Measurements from ENCODE around the gene SBF2. TPM values are rescaled to one million over a fixed set of nuclear protein-coding genes. Genes with fewer than 3 reads are reported as not detected.
"Not testable (repeated sequence)": the region's sequence is repeated elsewhere in the genome, so short reads cannot be mapped to it uniquely, and the experiment has no call there.

Gene SBF2
- total and polyA plus RNA-seq, 3 experiments from 2014 or later = 3.7 to 4.3 (median 4.2) TPM

DNA sequence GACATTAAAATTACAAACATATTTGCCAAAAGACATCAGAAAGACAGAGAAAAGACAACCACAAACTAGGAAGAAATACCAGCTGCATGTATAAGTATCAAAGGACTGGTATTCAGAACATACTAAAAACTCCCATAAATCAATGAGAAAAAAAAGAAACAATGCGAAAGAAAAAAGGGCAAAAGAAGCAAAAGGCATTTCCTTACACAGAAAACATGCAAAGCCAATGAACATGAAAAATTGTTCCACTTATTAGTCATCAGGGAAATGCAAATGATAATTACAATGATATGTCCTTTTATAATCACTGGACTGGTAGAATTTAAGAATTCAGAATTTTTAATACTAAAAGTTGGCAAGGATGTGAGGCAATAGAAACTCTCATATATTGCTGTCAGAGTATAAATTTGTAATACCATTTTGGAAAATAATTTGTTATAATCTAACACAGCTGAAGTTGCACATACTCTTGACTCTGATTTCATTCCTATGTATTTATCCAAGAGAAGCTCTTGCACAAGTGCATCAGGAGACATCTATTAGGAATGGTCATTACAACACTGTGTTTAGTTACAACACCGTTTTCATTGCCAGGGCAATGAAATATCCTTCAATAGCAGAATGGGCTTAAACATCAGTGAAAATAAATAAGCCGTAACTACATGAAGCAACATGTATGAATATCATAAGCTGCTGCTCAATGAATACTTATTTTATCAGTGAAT lies 350.5 kb downstream of the SBF2 start:
- Histone ChIP-seq H3K27ac (ENCODE audit: low read depth, low read length) (no peak overlapping the region), H3K36me3 (ENCODE audit: insufficient read depth, low read length) (no peaks in the 10 kb centered on the region), H3K9me3 (ENCODE audit: low read length) (no peaks in the 10 kb centered on the region), H3K27me3 (ENCODE audit: insufficient read depth, low read length, poor library complexity, severe bottlenecking) (no peaks in the 10 kb centered on the region), H3K4me3 (ENCODE audit: low read length) (no peak overlapping the region), H3K4me1 (ENCODE audit: insufficient read depth, low read length) (no peaks in the 10 kb centered on the region)
- no peak for DNase-seq
- H3K36me3 Mint-ChIP-seq = peaks cover 0 to 14% (median 9%) of the 10 kb centered on the region in 3 donors
- no peak overlapping the region for H3K27ac Mint-ChIP-seq
- H3K4me3 Mint-ChIP-seq = no peak overlapping the region
- CTCF ChIA-PET = no interaction called here
- POLR2A ChIA-PET = no interaction called here
- no peaks in the 10 kb centered on the region for H3K4me1 Mint-ChIP-seq
- no peaks in the 10 kb centered on the region for H3K27me3 Mint-ChIP-seq
- H3K9me3 Mint-ChIP-seq = peaks cover 0 to 7% (median 3%) of the 10 kb centered on the region in 5 donors

DNA sequence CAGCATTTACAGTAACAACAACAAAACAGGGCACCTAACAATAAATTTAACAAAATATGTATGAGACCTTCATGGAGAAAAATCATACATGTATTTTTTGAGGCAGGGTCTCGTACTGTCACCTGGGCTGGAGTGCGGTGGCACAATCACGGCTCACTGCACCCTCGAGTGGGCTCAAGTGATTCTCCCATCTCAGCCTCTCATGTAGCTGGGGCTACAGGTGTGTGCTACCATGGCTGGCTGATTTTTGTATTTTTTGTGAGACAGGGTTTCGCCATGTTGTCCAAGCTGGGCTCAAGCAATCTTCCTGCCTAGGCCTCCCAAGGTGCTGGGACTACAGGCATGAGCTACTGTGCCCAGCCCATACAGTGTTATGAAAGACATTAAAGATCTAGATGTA lies 352.0 kb downstream of the SBF2 start:
- H3K4me3 Mint-ChIP-seq = no peak overlapping the region
- H3K27me3 Mint-ChIP-seq = no peaks in the 10 kb centered on the region
- no peaks in the 10 kb centered on the region for H3K27me3 ChIP-seq (ENCODE audit: insufficient read depth, low read length, poor library complexity, severe bottlenecking)
- no peaks in the 10 kb centered on the region for H3K4me1 ChIP-seq (ENCODE audit: insufficient read depth, low read length)
- H3K4me3 ChIP-seq (ENCODE audit: low read length) = no peak overlapping the region
- H3K36me3 ChIP-seq (ENCODE audit: insufficient read depth, low read length) = no peaks in the 10 kb centered on the region
- no peak for DNase-seq
- H3K27ac ChIP-seq (ENCODE audit: low read depth, low read length) = no peak overlapping the region
- ChIA-PET CTCF (no interaction called here), POLR2A (no interaction called here)
- peaks cover 0 to 16% (median 6%) of the 10 kb centered on the region in 3 donors for H3K36me3 Mint-ChIP-seq
- H3K27ac Mint-ChIP-seq = no peak overlapping the region
- H3K9me3 Mint-ChIP-seq = peaks cover 0 to 7% (median 3%) of the 10 kb centered on the region in 5 donors
- no peaks in the 10 kb centered on the region for H3K4me1 Mint-ChIP-seq
- H3K9me3 ChIP-seq (ENCODE audit: low read length) = no peaks in the 10 kb centered on the region

DNA sequence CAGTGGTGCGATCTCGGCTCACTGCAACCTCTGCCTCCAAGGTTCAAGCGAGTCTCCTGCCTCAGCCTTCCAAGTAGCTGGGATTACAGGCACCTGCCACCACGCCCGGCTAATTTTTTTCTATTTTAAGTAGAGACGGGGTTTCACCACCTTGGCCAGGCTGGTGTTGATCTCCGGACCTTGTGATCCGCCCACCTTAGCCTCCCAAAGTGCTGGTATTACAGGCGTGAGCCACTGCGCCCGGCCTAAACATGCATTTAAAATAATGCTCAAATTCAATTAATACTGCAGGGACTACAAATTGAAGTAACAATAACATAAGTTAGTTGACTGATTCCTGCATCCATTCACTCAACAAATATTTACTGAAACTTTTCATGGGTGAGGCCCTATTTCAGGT lies 354.9 kb downstream of the SBF2 start:
- H3K27me3 Mint-ChIP-seq; H3K36me3 ChIP-seq (ENCODE audit: insufficient read depth, low read length); H3K4me3 Mint-ChIP-seq; H3K27me3 ChIP-seq (ENCODE audit: insufficient read depth, low read length, poor library complexity, severe bottlenecking); DNase-seq; H3K27ac ChIP-seq (ENCODE audit: low read depth, low read length); H3K4me1 ChIP-seq (ENCODE audit: insufficient read depth, low read length); H3K4me3 ChIP-seq (ENCODE audit: low read length); CTCF ChIA-PET; H3K9me3 ChIP-seq (ENCODE audit: low read length); H3K27ac Mint-ChIP-seq; H3K4me1 Mint-ChIP-seq; POLR2A ChIA-PET: not testable (repeated sequence)
- Mint-ChIP-seq H3K36me3 (peaks cover 2 to 25% (median 5%) of the 10 kb centered on the region in 3 donors), H3K9me3 (peaks cover 0 to 19% (median 11%) of the 10 kb centered on the region in 5 donors)

DNA sequence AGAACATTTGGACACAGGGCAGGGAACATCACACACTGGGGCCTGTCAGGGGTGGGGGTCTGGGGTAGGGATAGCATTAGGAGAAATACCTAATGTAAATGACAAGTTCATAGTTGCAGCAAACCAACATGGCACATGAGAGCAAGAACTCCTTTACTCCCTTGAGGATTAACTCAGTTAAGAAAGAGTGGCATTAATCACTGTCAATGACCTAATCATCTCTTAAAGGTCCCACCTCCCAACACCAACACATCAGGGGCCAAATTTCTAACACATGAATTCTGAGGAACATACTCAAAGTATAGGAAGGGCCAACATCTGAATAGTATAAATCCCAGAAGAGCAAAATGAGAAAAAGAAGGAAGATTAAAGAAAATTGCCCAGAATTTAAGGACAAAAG lies 357.3 kb downstream of the SBF2 start:
- Histone ChIP-seq H3K27me3 (ENCODE audit: insufficient read depth, low read length, poor library complexity, severe bottlenecking) (no peaks in the 10 kb centered on the region), H3K27ac (ENCODE audit: low read depth, low read length) (no peak overlapping the region), H3K4me1 (ENCODE audit: insufficient read depth, low read length) (no peaks in the 10 kb centered on the region), H3K9me3 (ENCODE audit: low read length) (no peaks in the 10 kb centered on the region), H3K4me3 (ENCODE audit: low read length) (no peak overlapping the region), H3K36me3 (ENCODE audit: insufficient read depth, low read length) (no peaks in the 10 kb centered on the region)
- Mint-ChIP-seq H3K4me3 (no peak overlapping the region), H3K36me3 (peaks cover 2 to 46% (median 15%) of the 10 kb centered on the region in 3 donors), H3K4me1 (no peaks in the 10 kb centered on the region), H3K27me3 (peaks cover 0 to 1% of the 10 kb centered on the region in 2 donors), H3K9me3 (peaks cover 0 to 22% (median 11%) of the 10 kb centered on the region in 5 donors), H3K27ac (no peak overlapping the region)
- POLR2A ChIA-PET = no interaction called here
- CTCF ChIA-PET = no interaction called here
- no peak for DNase-seq

DNA sequence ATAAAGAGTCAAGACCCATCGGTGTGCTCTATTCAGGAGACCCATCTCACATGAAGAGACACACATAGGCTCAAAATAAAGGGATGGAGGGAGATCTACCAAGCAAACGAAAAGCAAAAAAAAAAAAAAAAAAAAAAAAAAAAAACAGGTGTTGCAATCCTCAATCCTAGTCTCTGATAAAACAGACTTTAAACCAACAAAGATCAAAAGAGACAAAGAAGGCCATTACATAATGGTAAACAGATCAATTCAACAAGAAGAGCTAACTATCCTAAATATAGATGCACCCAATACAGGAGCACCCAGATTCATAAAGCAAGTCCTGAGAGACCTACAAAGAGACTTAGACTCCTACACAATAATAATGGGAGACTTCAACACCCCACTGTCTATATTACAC lies 361.2 kb downstream of the SBF2 start:
- H3K9me3 ChIP-seq (ENCODE audit: low read length); H3K27me3 ChIP-seq (ENCODE audit: insufficient read depth, low read length, poor library complexity, severe bottlenecking); H3K27ac Mint-ChIP-seq; DNase-seq; H3K4me3 ChIP-seq (ENCODE audit: low read length); H3K4me1 ChIP-seq (ENCODE audit: insufficient read depth, low read length); H3K27me3 Mint-ChIP-seq; H3K4me3 Mint-ChIP-seq; H3K27ac ChIP-seq (ENCODE audit: low read depth, low read length); H3K36me3 ChIP-seq (ENCODE audit: insufficient read depth, low read length); H3K4me1 Mint-ChIP-seq; CTCF ChIA-PET: not testable (repeated sequence)
- POLR2A ChIA-PET = interaction anchor here (0.7 kb wide), 1 partner anchor 673 kb away, joined by 7 read pairs; no protein-coding TSS in a partner anchor
- peaks cover 0 to 27% (median 11%) of the 10 kb centered on the region in 5 donors for H3K9me3 Mint-ChIP-seq
- peaks cover 11 to 65% (median 25%) of the 10 kb centered on the region in 3 donors for H3K36me3 Mint-ChIP-seq

DNA sequence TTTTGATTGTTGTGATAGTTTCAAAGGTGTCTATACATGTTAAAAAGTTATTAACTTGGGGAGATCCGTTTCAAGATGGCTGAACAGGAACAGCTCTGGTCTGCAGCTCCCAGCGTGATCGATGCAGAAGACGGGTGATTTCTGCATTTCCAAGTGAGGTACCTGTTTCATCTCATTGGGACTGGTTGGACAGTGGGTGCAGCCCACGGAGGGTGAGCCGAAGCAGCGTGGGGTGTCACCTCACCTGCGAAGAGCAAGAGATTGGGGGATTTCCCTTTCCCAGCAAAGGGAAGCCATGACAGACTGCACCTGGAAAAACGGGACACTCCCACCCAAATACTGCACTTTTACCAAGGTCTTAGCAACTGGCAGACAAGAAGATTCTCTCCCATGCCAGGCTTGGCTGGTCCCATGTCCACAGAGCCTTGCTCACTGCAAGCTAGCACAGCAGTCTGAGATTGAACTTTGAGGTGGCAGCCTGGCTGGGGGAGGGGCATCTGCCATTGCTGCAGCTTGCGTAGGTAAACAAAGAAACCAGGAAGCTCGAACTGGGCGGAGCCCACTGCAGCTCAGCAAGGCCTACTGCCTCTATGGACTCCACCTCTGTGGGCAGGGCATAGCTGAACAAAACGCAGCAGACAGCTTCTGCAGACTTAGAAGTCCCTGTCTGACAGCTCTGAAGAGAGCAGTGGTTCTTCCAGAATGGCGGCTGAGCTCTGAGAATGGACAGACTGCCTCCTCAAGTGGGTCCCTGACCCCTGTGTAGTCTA lies 363.3 kb downstream of the SBF2 start:
- Mint-ChIP-seq H3K36me3 (peaks cover 11 to 53% (median 22%) of the 10 kb centered on the region in 3 donors), H3K9me3 (peaks cover 0 to 20% (median 7%) of the 10 kb centered on the region in 5 donors), H3K27ac (peak overlapping the region in 1 of 8 donors; percentile 13)
- H3K27ac ChIP-seq (ENCODE audit: low read depth, low read length); H3K36me3 ChIP-seq (ENCODE audit: insufficient read depth, low read length); H3K27me3 Mint-ChIP-seq; POLR2A ChIA-PET; H3K9me3 ChIP-seq (ENCODE audit: low read length); H3K27me3 ChIP-seq (ENCODE audit: insufficient read depth, low read length, poor library complexity, severe bottlenecking); DNase-seq; H3K4me1 ChIP-seq (ENCODE audit: insufficient read depth, low read length); H3K4me1 Mint-ChIP-seq; CTCF ChIA-PET; H3K4me3 ChIP-seq (ENCODE audit: low read length); H3K4me3 Mint-ChIP-seq: not testable (repeated sequence)

DNA sequence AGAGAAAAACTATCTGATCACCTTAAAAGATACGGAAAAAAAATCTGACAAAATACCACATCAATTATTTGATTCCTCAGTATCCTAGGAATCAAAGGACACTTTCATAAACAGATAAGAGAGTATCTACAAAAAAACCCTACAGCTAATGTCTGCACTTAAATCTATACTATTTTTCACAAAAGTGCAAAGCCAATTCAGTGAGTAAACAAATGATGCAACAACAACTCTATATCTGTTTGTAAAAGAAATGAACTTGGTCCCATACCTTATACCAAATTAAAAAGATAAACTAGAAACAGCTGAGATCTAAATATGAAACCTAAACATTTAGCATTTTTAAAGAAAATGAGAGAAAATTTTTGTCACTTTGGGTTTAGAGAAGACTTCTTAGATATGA lies 366.3 kb downstream of the SBF2 start:
- no peak for DNase-seq
- H3K4me1 ChIP-seq (ENCODE audit: insufficient read depth, low read length) = no peaks in the 10 kb centered on the region
- H3K4me1 Mint-ChIP-seq = no peaks in the 10 kb centered on the region
- no peaks in the 10 kb centered on the region for H3K27me3 Mint-ChIP-seq
- H3K27ac ChIP-seq (ENCODE audit: low read depth, low read length) = no peak overlapping the region
- no peaks in the 10 kb centered on the region for H3K27me3 ChIP-seq (ENCODE audit: insufficient read depth, low read length, poor library complexity, severe bottlenecking)
- H3K36me3 Mint-ChIP-seq = peaks cover 9 to 28% (median 15%) of the 10 kb centered on the region in 3 donors
- H3K36me3 ChIP-seq (ENCODE audit: insufficient read depth, low read length) = no peaks in the 10 kb centered on the region
- H3K27ac Mint-ChIP-seq = no peak overlapping the region
- peaks cover 0 to 10% (median 0%) of the 10 kb centered on the region in 5 donors for H3K9me3 Mint-ChIP-seq
- no peak overlapping the region for H3K4me3 ChIP-seq (ENCODE audit: low read length)
- H3K9me3 ChIP-seq (ENCODE audit: low read length) = no peaks in the 10 kb centered on the region
- no peak overlapping the region for H3K4me3 Mint-ChIP-seq
- POLR2A ChIA-PET = no interaction called here
- CTCF ChIA-PET = no interaction called here

DNA sequence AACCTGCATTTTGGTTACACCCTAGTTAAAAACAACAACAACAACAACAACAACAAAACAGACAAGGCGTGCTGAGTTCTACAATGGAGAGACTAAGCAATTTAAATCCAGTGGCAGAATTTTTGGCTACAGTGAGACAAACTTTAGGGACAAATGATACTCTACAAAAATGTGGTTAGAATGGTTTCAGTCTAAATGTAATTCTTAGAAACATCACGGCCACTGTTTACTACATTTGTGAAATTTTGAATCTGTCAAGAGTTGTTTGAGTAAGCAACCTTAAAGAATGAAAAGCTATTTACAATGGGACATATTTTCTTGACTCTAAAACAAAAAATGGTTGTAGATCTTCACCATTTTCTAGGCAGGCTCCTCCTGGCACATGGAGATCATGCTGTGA lies 370.7 kb downstream of the SBF2 start:
- Histone ChIP-seq H3K27ac (ENCODE audit: low read depth, low read length) (no peak overlapping the region), H3K4me1 (ENCODE audit: insufficient read depth, low read length) (no peaks in the 10 kb centered on the region), H3K9me3 (ENCODE audit: low read length) (no peaks in the 10 kb centered on the region), H3K27me3 (ENCODE audit: insufficient read depth, low read length, poor library complexity, severe bottlenecking) (no peaks in the 10 kb centered on the region), H3K36me3 (ENCODE audit: insufficient read depth, low read length) (no peaks in the 10 kb centered on the region), H3K4me3 (ENCODE audit: low read length) (no peak overlapping the region)
- no peak overlapping the region for H3K27ac Mint-ChIP-seq
- no peaks in the 10 kb centered on the region for H3K36me3 Mint-ChIP-seq
- CTCF ChIA-PET = no interaction called here
- no peaks in the 10 kb centered on the region for H3K27me3 Mint-ChIP-seq
- no peaks in the 10 kb centered on the region for H3K4me1 Mint-ChIP-seq
- DNase-seq = no peak
- H3K9me3 Mint-ChIP-seq = no peaks in the 10 kb centered on the region
- no peak overlapping the region for H3K4me3 Mint-ChIP-seq
- POLR2A ChIA-PET = no interaction called here

Data from CD8-positive, alpha-beta memory T cell (primary cell).